ENCODE data around the gene STXBP2.

The STXBP2 gene

GRCh38 chr19:7610491-7611240 is 26.2 kb upstream of the STXBP2 start:
- Histone ChIP-seq H3K36me3 (ENCODE audit: control insufficient read depth in 2 of 2, insufficient read depth in 1 of 2, low read length in 2 of 2) (peaks cover 8 to 46% of the 10 kb centered on the region in 2 experiments; a peak in 2 of 3 replicates), H3K27ac (ENCODE audit: extremely low read depth, low read depth, low read length) (no peak overlapping the region), H3K9me3 (ENCODE audit: control insufficient read depth, insufficient read depth, low read depth, low read length) (no peaks in the 10 kb centered on the region), H3K4me3 (ENCODE audit: low read depth, low read length) (no peak overlapping the region), H3K4me1 (ENCODE audit: control insufficient read depth, insufficient read depth, low read length) (no peaks in the 10 kb centered on the region)
- CTCF ChIA-PET: no interaction called here
- POLR2A ChIA-PET: no interaction called here
- TF ChIP-seq SCRT2 (tag by site-specific recombination; IDR thresholded peaks at IDR 0.05) (peak; percentile 22; the same call in 1 of the 2 replicates), ZBTB8A (tag by site-specific recombination; IDR thresholded peaks at IDR 0.05) (no peak)

- peak; percentile 93 for TF ChIP-seq REST (tag by site-specific recombination; IDR thresholded peaks at IDR 0.05)
- TF ChIP-seq PRDM4 (tag by site-specific recombination; IDR thresholded peaks at IDR 0.05): peak; percentile 99
- no peak for TF ChIP-seq SETDB1 (IDR thresholded peaks at IDR 0.05; ENCODE audit: insufficient read length, low read length)
- H3K27ac ChIP-seq (ENCODE audit: extremely low read depth, low read depth, low read length): no peak overlapping the region
- H3K9me3 ChIP-seq (ENCODE audit: control insufficient read depth, insufficient read depth, low read depth, low read length): no peaks in the 10 kb centered on the region
- no peaks in the 10 kb centered on the region for H3K4me1 ChIP-seq (ENCODE audit: control insufficient read depth, insufficient read depth, low read length)
- peaks cover 8 to 49% of the 10 kb centered on the region in 2 experiments; a peak in 2 of 3 replicates for H3K36me3 ChIP-seq (ENCODE audit: control insufficient read depth in 2 of 2, insufficient read depth in 1 of 2, low read length in 2 of 2)
- CTCF ChIA-PET: no interaction called here
- POLR2A ChIA-PET: no interaction called here
- no peak overlapping the region for H3K4me3 ChIP-seq (ENCODE audit: low read depth, low read length)
Measured at GRCh38 chr19:7611541-7612279, 25.2 kb upstream of the STXBP2 start.

GRCh38 chr19:7612282-7613274 is 24.3 kb upstream of the STXBP2 start:
- CTCF ChIA-PET: no interaction called here
- H3K9me3 ChIP-seq (ENCODE audit: control insufficient read depth, insufficient read depth, low read depth, low read length): no peaks in the 10 kb centered on the region
- peaks cover 8 to 55% of the 10 kb centered on the region in 2 experiments; a peak in 2 of 3 replicates for H3K36me3 ChIP-seq (ENCODE audit: control insufficient read depth in 2 of 2, insufficient read depth in 1 of 2, low read length in 2 of 2)
- POLR2A ChIA-PET: no interaction called here
- H3K4me1 ChIP-seq (ENCODE audit: control insufficient read depth, insufficient read depth, low read length): no peaks in the 10 kb centered on the region
- H3K27ac ChIP-seq (ENCODE audit: extremely low read depth, low read depth, low read length): no peak overlapping the region
- no peak overlapping the region for H3K4me3 ChIP-seq (ENCODE audit: low read depth, low read length)
- TF ChIP-seq ZNF768 (tag by site-specific recombination; IDR thresholded peaks at IDR 0.05) (no peak), ZNF350 (tag by site-specific recombination; IDR thresholded peaks at IDR 0.05) (no peak), MYNN (tag by site-specific recombination; IDR thresholded peaks at IDR 0.05; ENCODE audit: borderline replicate concordance) (no peak), ZNF18 (tag by site-specific recombination; IDR thresholded peaks at IDR 0.05) (no peak), ZNF354C (tag by site-specific recombination; IDR thresholded peaks at IDR 0.05; ENCODE audit: borderline replicate concordance, low read depth) (no peak), TRIM28 (IDR thresholded peaks at IDR 0.05; ENCODE audit: borderline replicate concordance, low read length) (no peak), ZNF555 (tag by site-specific recombination; conservative IDR thresholded peaks at IDR 0.05) (no peak), MZF1 (tag by site-specific recombination; IDR thresholded peaks at IDR 0.05; ENCODE audit: borderline replicate concordance) (no peak), ZNF514 (tag by site-specific recombination; IDR thresholded peaks at IDR 0.05) (no peak), ZNF138 (tag by site-specific recombination; IDR thresholded peaks at IDR 0.05; ENCODE audit: borderline replicate concordance) (no peak), ZNF416 (tag by site-specific recombination; IDR thresholded peaks at IDR 0.05) (no peak), REPIN1 (tag by site-specific recombination; IDR thresholded peaks at IDR 0.05; ENCODE audit: low read depth) (no peak), SALL2 (tag by site-specific recombination; IDR thresholded peaks at IDR 0.05; ENCODE audit: borderline replicate concordance) (no peak), SP2 (tag by site-specific recombination; IDR thresholded peaks at IDR 0.05) (no peak), ZXDB (tag by site-specific recombination; IDR thresholded peaks at IDR 0.05) (no peak)
